Neural crest cell (in vitro differentiated cells): Measurements from ENCODE around the gene EYS. TPM values are rescaled to one million over a fixed set of nuclear protein-coding genes. Genes with fewer than 3 reads are reported as not detected.

Experiments used
- DNase-seq: peaks from one replicate; pipeline ENCODE4 v3.0.0; 2021; ENCODE audit warnings: low read depth, mixed read lengths, low spot score
- H3K27ac Mint-ChIP-seq: one replicate; pipeline ENCODE4 v1.8.0; 2021; ENCODE audit warnings: mild to moderate bottlenecking, mixed read lengths; ENCODE audit not compliant: unreplicated experiment
- H3K27me3 Mint-ChIP-seq: 2 replicates; pipeline ENCODE4 v1.8.0; 2021; ENCODE audit warnings: low read depth, mild to moderate bottlenecking, mixed read lengths
- H3K36me3 Mint-ChIP-seq: 2 replicates; pipeline ENCODE4 v1.8.0; 2021; ENCODE audit warnings: low read depth, mild to moderate bottlenecking, mixed read lengths
- H3K4me1 Mint-ChIP-seq: 2 replicates; pipeline ENCODE4 v1.8.0; 2021; ENCODE audit warnings: mixed read lengths
- H3K4me3 Mint-ChIP-seq: one replicate; pipeline ENCODE4 v1.8.0; 2021; ENCODE audit warnings: mild to moderate bottlenecking, mixed read lengths
- H3K9me3 Mint-ChIP-seq: 2 replicates; pipeline ENCODE4 v1.8.0; 2021; ENCODE audit warnings: mixed read lengths
- total RNA-seq: library from RNA; stranded (reverse); gene quantifications from 2 replicates; pipeline ENCODE4 v1.2.1, GENCODE V29; 2021
- TF ChIP-seq, protein P1 (sequence below): fragments of 200-600 bp; sonication (generic); conservative IDR thresholded peaks from 2 replicates; pipeline ENCODE4 v1.5.0; 2021; ENCODE audit warnings: antibody characterized with exemption, mild to moderate bottlenecking

Gene EYS
- total RNA-seq, 1 donor from 2014 or later: 0.40 TPM

GRCh38 chr6:64104051-64104450 lies 1603.0 kb downstream of the EYS start:
- no peak overlapping the region for H3K4me3 Mint-ChIP-seq
- no peaks in the 10 kb centered on the region for H3K36me3 Mint-ChIP-seq
- no peak for DNase-seq
- H3K27ac Mint-ChIP-seq: no peak overlapping the region
- no peaks in the 10 kb centered on the region for H3K4me1 Mint-ChIP-seq
- H3K9me3 Mint-ChIP-seq: no peaks in the 10 kb centered on the region
- TF ChIP-seq, protein P1, sequence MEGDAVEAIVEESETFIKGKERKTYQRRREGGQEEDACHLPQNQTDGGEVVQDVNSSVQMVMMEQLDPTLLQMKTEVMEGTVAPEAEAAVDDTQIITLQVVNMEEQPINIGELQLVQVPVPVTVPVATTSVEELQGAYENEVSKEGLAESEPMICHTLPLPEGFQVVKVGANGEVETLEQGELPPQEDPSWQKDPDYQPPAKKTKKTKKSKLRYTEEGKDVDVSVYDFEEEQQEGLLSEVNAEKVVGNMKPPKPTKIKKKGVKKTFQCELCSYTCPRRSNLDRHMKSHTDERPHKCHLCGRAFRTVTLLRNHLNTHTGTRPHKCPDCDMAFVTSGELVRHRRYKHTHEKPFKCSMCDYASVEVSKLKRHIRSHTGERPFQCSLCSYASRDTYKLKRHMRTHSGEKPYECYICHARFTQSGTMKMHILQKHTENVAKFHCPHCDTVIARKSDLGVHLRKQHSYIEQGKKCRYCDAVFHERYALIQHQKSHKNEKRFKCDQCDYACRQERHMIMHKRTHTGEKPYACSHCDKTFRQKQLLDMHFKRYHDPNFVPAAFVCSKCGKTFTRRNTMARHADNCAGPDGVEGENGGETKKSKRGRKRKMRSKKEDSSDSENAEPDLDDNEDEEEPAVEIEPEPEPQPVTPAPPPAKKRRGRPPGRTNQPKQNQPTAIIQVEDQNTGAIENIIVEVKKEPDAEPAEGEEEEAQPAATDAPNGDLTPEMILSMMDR: no peak
- no peaks in the 10 kb centered on the region for H3K27me3 Mint-ChIP-seq

DNA sequence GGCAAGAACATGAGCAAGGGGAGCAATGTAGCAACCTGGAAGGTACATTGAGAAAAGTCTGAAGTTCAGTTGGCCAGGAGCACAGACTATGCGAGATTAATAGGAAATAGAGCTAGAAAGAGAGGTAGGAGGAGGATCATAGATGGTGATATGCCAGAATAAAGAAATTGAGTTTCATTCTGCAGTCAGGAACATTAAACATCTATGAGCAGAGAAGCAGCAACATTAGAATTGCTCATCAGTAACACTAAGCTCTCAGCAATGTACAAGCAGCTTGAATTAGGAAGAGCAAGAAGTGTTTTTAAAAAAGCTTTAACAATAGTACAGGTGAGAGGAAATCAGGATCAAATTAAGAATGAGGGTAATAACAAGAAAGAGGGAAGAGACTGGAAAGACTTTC lies 1603.5 kb downstream of the EYS start:
- H3K9me3 Mint-ChIP-seq: no peaks in the 10 kb centered on the region
- H3K36me3 Mint-ChIP-seq: no peaks in the 10 kb centered on the region
- no peak overlapping the region for H3K4me3 Mint-ChIP-seq

DNA sequence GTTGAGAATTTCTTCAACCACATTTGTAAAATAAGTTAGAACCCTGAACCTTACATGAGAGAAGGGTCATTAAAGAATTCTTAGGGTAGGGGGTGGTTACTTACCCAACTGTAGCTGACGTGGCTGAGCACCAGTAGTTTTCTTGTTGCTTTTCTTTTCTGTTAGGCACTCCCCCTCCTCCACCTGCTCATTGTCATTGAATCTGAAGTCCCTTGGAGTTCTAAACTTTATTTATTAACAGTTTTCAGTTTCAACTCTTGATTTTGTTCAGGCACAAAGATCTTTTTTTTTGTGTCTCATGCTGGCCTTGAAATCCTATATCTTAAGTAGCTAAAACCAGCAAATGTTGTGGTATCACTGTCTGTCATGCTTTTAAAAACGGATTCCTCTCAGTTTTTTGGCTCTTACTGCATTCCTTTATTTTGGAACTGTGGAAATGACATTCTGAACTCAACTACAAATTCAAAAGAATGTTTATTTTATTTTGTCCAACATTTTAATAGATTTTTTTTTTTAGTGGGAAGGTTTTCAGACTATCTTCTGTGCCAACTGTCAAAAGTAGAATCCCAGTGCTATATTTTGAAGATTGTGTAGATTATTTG lies 1606.2 kb downstream of the EYS start:
- DNase-seq: no peak
- no peak overlapping the region for H3K27ac Mint-ChIP-seq
- no peaks in the 10 kb centered on the region for H3K27me3 Mint-ChIP-seq
- TF ChIP-seq, protein P1: no peak
- peaks cover 5% of the 10 kb centered on the region for H3K9me3 Mint-ChIP-seq
- no peaks in the 10 kb centered on the region for H3K4me1 Mint-ChIP-seq
- no peak overlapping the region for H3K4me3 Mint-ChIP-seq
- H3K36me3 Mint-ChIP-seq: no peaks in the 10 kb centered on the region

More for the DNA sequence above, 1603.5 kb downstream of the EYS start:
- no peak for DNase-seq
- Mint-ChIP-seq H3K4me1 (no peaks in the 10 kb centered on the region), H3K27me3 (no peaks in the 10 kb centered on the region), H3K27ac (no peak overlapping the region)
- TF ChIP-seq, protein P1: no peak

- TF ChIP-seq, protein P1: no peak
- Mint-ChIP-seq H3K36me3 (no peaks in the 10 kb centered on the region), H3K4me1 (no peaks in the 10 kb centered on the region), H3K4me3 (no peak overlapping the region), H3K9me3 (peaks cover 13% of the 10 kb centered on the region), H3K27ac (no peak overlapping the region), H3K27me3 (no peaks in the 10 kb centered on the region)
- DNase-seq: no peak
These were observed 1616.7 kb downstream of the EYS start for GRCh38 chr6:64090352-64090751.

DNA sequence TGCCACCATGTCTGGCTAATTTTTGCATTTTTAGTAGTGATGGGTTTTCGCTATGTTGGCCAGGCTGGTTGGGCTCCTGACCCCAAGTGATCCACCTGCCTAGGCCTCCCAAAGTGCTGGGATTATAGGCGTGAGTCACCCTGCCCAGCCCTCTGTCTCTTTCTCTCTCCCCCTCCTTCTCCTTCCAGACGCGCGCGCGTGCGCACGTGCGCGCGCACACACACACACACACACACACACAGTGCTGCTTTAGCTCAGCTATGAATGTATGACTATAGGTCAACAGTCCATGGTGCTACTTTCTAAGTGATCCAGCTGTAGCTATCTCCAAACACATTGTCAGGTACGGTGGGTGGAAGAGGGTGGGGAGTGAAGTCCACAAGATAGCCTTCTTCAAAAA lies 1621.9 kb downstream of the EYS start:
- Mint-ChIP-seq H3K36me3 (no peaks in the 10 kb centered on the region), H3K9me3 (peaks cover 2% of the 10 kb centered on the region), H3K27me3 (no peaks in the 10 kb centered on the region), H3K4me1 (no peaks in the 10 kb centered on the region), H3K4me3 (no peak overlapping the region), H3K27ac (no peak overlapping the region)
- no peak for DNase-seq
- TF ChIP-seq, protein P1: no peak
